K562 (cell line): ENCODE results near the gene TMPRSS5. TPM values are rescaled to one million over a fixed set of nuclear protein-coding genes. Genes with fewer than 3 reads are reported as not detected.

Experiments
- CREBBP ChIP-seq: IDR thresholded peaks from one replicate; pipeline ENCODE4 v1.6.1; 2012; ENCODE audit warnings: low read depth, mild to moderate bottlenecking, control low read depth, inconsistent platforms, low read length
- ERF ChIP-seq: fragments of 450-650 bp; formaldehyde crosslinking; IDR thresholded peaks from 2 replicates; pipeline ENCODE4 v1.4.0; 2020; ENCODE audit warnings: mild to moderate bottlenecking, mixed read lengths
- LARP7 ChIP-seq: fragments of 450-650 bp; IDR thresholded peaks from 2 replicates; pipeline ENCODE4 v1.6.1; 2016
- MGA ChIP-seq: fragments of 450-650 bp; IDR thresholded peaks from 2 replicates; pipeline ENCODE4 v1.6.1; 2016; ENCODE audit warnings: mild to moderate bottlenecking, moderate library complexity
- NCOA1 ChIP-seq: fragments of 450-650 bp; IDR thresholded peaks from 2 replicates; pipeline ENCODE4 v1.6.1; 2016; ENCODE audit warnings: low read depth
- PBX2 ChIP-seq, 2 experiments: IDR thresholded peaks in 1 of 2; conservative IDR thresholded peaks in 1 of 2; 2 replicates each; pipeline ENCODE4 v1.6.1; 2016; ENCODE audit warnings: low read depth in 2 of 2, mild to moderate bottlenecking in 1 of 2, missing compliant biosample characterization in 1 of 2, missing genetic modification characterization in 1 of 2, moderate library complexity in 1 of 2
- POLR2A ChIP-seq: fragments of 450-650 bp; conservative IDR thresholded peaks from 2 replicates; pipeline ENCODE4 v1.6.1; 2016
- PTTG1 ChIP-seq: fragments of 450-650 bp; IDR thresholded peaks from 2 replicates; pipeline ENCODE4 v1.6.1; 2016; ENCODE audit warnings: low read depth, mild to moderate bottlenecking, missing genetic modification characterization, missing compliant biosample characterization
- SMC3 ChIP-seq: conservative IDR thresholded peaks from 2 replicates; pipeline ENCODE4 v1.6.1; 2011; ENCODE audit warnings: low read depth, low read length, improper control_type of control experiment; ENCODE audit not compliant: insufficient read depth
- SUPT5H ChIP-seq: fragments of 450-650 bp; IDR thresholded peaks from 2 replicates; pipeline ENCODE4 v1.6.1; 2016
- ZZZ3 ChIP-seq: fragments of 450-650 bp; IDR thresholded peaks from 2 replicates; pipeline ENCODE4 v1.6.1; 2016; ENCODE audit warnings: antibody characterized with exemption, mild to moderate bottlenecking, moderate library complexity
- polyA plus RNA-seq, 8 experiments: library from polyadenylated mRNA; depleted of rRNA in 4 of 8; stranded (reverse) in 5 of 8; unstranded in 3 of 8; fragments of >200 nt; fragmentation: Nextera tagmentation in 2 of 8; fragmentation: Illumina TruSeq in 1 of 8; extraction: Ambion mirVana in 2 of 8; extraction: Trizol in 1 of 8; gene quantifications; 2 replicates each; pipeline versions ENCODE4 v1.2.1 to v1.2.3, GENCODE V29; 2011 to 2014; ENCODE audit warnings: inconsistent platforms in 1 of 8, missing spikeins in 1 of 8
- total RNA-seq, 7 experiments: library from RNA; depleted of rRNA in 6 of 7; stranded (reverse); fragments of >200 nt in 6 of 7; fragmentation: Illumina TruSeq in 2 of 7; extraction: Trizol in 2 of 7; gene quantifications; 2 replicates each; pipeline versions ENCODE4 v1.2.1 to v1.2.3, GENCODE V29; 2011 to 2021; ENCODE audit warnings: low replicate concordance in 1 of 7
- TF ChIP-seq, protein P1 (sequence below): fragments of 450-650 bp; IDR thresholded peaks from 2 replicates; pipeline ENCODE4 v1.6.1; 2016
- TF ChIP-seq, protein P2 (sequence below): sonication (generic); formaldehyde crosslinking; IDR thresholded peaks from 2 replicates; pipeline ENCODE4 v1.8.0; 2022; ENCODE audit warnings: mild to moderate bottlenecking, low read depth, missing genetic modification reagents

Gene TMPRSS5
- total and polyA plus RNA-seq, 9 of the 15 experiments (the other 6 are each of a cell fraction or from before 2014, with no cell fraction given), result 0.07 to 0.49 (median 0.17) TPM; not detected in 1

DNA sequence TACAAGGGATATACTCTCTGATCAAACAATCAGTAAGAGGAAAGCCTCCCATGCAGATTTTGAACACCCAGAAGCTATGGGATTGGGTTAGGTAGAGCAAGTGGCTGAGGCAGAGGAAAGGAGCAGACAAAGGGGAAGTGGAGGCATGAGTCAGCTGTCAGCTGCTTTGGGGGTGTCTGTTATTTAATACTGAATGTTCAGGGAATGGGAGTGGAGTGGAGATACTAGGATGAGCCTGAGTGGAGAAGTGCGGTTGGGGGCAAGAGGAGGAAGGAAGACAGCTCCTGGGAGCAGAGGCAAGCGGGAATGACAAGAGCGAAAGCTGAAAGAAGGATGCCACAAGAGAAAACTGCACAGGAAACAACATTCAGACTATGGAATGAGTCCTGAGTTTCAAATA lies 22.7 kb upstream of the TMPRSS5 start (continued):
- TF ChIP-seq, protein P1, sequence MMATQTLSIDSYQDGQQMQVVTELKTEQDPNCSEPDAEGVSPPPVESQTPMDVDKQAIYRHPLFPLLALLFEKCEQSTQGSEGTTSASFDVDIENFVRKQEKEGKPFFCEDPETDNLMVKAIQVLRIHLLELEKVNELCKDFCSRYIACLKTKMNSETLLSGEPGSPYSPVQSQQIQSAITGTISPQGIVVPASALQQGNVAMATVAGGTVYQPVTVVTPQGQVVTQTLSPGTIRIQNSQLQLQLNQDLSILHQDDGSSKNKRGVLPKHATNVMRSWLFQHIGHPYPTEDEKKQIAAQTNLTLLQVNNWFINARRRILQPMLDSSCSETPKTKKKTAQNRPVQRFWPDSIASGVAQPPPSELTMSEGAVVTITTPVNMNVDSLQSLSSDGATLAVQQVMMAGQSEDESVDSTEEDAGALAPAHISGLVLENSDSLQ, result peak; percentile 52; the same call in 1 of the 2 replicates
- TF ChIP-seq PTTG1 (tag) (no peak), CREBBP (no peak), ZZZ3 (no peak), MGA (no peak), ERF (CRISPR knock-in tag) (no peak), SUPT5H (no peak), NCOA1 (no peak), PBX2 (CRISPR knock-in tag; IDR thresholded peaks at IDR 0.05; ENCODE audit: low read depth) (no peak), PBX2 (tag; conservative IDR thresholded peaks at IDR 0.05; ENCODE audit: low read depth) (peak; percentile 63), SMC3 (no peak), LARP7 (peak; percentile 44; the same call in 1 of the 2 replicates), POLR2A (no peak)
- TF ChIP-seq, protein P2, sequence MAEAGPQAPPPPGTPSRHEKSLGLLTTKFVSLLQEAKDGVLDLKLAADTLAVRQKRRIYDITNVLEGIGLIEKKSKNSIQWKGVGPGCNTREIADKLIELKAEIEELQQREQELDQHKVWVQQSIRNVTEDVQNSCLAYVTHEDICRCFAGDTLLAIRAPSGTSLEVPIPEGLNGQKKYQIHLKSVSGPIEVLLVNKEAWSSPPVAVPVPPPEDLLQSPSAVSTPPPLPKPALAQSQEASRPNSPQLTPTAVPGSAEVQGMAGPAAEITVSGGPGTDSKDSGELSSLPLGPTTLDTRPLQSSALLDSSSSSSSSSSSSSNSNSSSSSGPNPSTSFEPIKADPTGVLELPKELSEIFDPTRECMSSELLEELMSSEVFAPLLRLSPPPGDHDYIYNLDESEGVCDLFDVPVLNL (CRISPR knock-in tag), result no peak
